Ovary (tissue), 9 donors: ENCODE measurements around the gene DRD5. TPM values are rescaled to one million over a fixed set of nuclear protein-coding genes. Genes with fewer than 3 reads are reported as not detected.

ENCODE experiments used
- DNase-seq, 5 donors: peaks; one replicate each; pipeline ENCODE4 v3.0.0-alpha.2; 2019 to 2020
- H3K27ac ChIP-seq, 2 donors: fragments of 200-600 bp; one replicate each; pipeline versions ENCODE4 v1.5.1 to v1.8.0; 2019 to 2022
- H3K27me3 ChIP-seq: fragments of 200-600 bp; one replicate; pipeline ENCODE4 v1.8.0; 2022
- H3K36me3 ChIP-seq: fragments of 200-600 bp; sonication (generic); one replicate; pipeline ENCODE4 v1.5.1; 2019
- H3K4me1 ChIP-seq: one replicate; pipeline ENCODE4 v1.8.1; 2013; ENCODE audit warnings: mild to moderate bottlenecking, moderate library complexity; ENCODE audit not compliant: insufficient read depth
- H3K4me3 ChIP-seq: fragments of 200-600 bp; sonication (generic); one replicate; pipeline ENCODE4 v1.5.1; 2017
- H3K9me3 ChIP-seq, 2 donors: fragments of 200-600 bp in 1 of 2; sonication (generic) in 1 of 2; one replicate each; pipeline versions ENCODE4 v1.5.1 to v1.8.1; 2013 to 2019; ENCODE audit warnings: mild to moderate bottlenecking in 1 of 2, moderate library complexity in 1 of 2
- CTCF ChIP-seq, 3 donors: fragments of 450-650 bp in 2 of 3; fragments of 200-600 bp in 1 of 3; IDR thresholded peaks; one replicate each; pipeline versions ENCODE4 v1.5.1 to v1.8.0; 2016 to 2022; ENCODE audit warnings: antibody characterized with exemption in 3 of 3, mild to moderate bottlenecking in 1 of 3
- EP300 ChIP-seq: sonication (generic); formaldehyde crosslinking; IDR thresholded peaks from one replicate; pipeline ENCODE4 v1.6.1; 2017; ENCODE audit warnings: antibody characterized with exemption
- POLR2A ChIP-seq: fragments of 450-650 bp; IDR thresholded peaks from one replicate; pipeline ENCODE4 v1.6.1; 2017; ENCODE audit warnings: antibody characterized with exemption, mild to moderate bottlenecking, moderate library complexity
- WGBS, 3 donors: extraction: QIAGEN DNeasy Blood & Tissue Kit in 1 of 3; methylation state at CpG; one replicate each; pipeline versions ENCODE4 v1.1.5 to v1.1.7; 2013 to 2017; 5-methylcytosine and 5-hydroxymethylcytosine counted together
- intact Hi-C, 4 donors: fragments of 100-400 bp; cut with DNase I; formaldehyde crosslinking; loops; one replicate each; pipeline versions ENCODE4 v1.11.0 to v1.15.1; 2022 to 2023
- polyA plus RNA-seq, 2 donors: library from polyadenylated mRNA; stranded (reverse); fragments of 200-250 nt in 1 of 2; fragments of 350-450 nt in 1 of 2; fragmentation: Illumina TruSeq in 1 of 2; extraction: RNeasy Lipid Tissue Mini Kit (QIAGEN cat#74804) in 1 of 2; gene quantifications; one replicate each; pipeline ENCODE4 v1.2.3, GENCODE V29; 2013 to 2014
- total RNA-seq, 7 donors: library from RNA; depleted of rRNA in 2 of 7; stranded (reverse); fragments of >200 nt in 2 of 7; fragmentation: NEBNext Ultra II Directional in 3 of 7; extraction: Animal tissue kit (Norgen Biotek cat#: 25700) in 3 of 7; gene quantifications; one replicate each; pipeline versions ENCODE4 v1.1.0 to v1.2.4, GENCODE V29; 2016 to 2023
- donor health status: DM: no; HTN: no; CAD: no; lungs with moderate emphysema.
- donor health status: DM: no; HTN: no; CAD: no.
- donor health status: Bipolar disorder and iron deficiency.
- donor health status: DM: yes; HTN: yes; CAD: no.
- donor health status: DM: no; HTN: no; CAD: no.
- donor health status: DM: yes; HTN: yes; CAD: no.

DRD5 gene
- total and polyA plus RNA-seq, 9 donors, result 0.12 TPM; not detected in 8

- Histone ChIP-seq H3K36me3 (no peaks in the 10 kb centered on the region), H3K27me3 (peaks cover 2% of the 10 kb centered on the region), H3K27ac (no peak overlapping the region), H3K4me1 (no peaks in the 10 kb centered on the region), H3K4me3 (no peak overlapping the region), H3K9me3 (no peaks in the 10 kb centered on the region)
- TF ChIP-seq CTCF (IDR thresholded peaks at IDR 0.05) (no peak), POLR2A (no peak), EP300 (no peak)
- WGBS, 3 donors, result 32 to 73% (median 65%) methylated on average over 30 to 32 of the region's 32 CpGs
- DNase-seq, result no peak
- intact Hi-C loops, result no loop called here
Measured at GRCh38 chr4:9758641-9759317, 22.7 kb upstream of the DRD5 start.

- peak; percentile 49 to 68 (median 52) for DNase-seq
- intact Hi-C loops, result loop anchor here (5.0 to 10.0 kb wide), 5 partner anchors 249 to 782 kb away; no protein-coding TSS in a partner anchor
- Histone ChIP-seq H3K9me3 (no peaks in the 10 kb centered on the region), H3K27ac (no peak overlapping the region), H3K36me3 (no peaks in the 10 kb centered on the region), H3K4me3 (no peak overlapping the region), H3K27me3 (peaks cover 2% of the 10 kb centered on the region), H3K4me1 (no peaks in the 10 kb centered on the region)
- TF ChIP-seq EP300 (no peak), CTCF (IDR thresholded peaks at IDR 0.05) (peak in 2 of 3 donors; percentile 50 to 76)
- 27 to 33% (median 30%) methylated on average over 11 of the region's 11 CpGs for WGBS, 3 donors
Measured at GRCh38 chr4:9762823-9763475, 18.5 kb upstream of the DRD5 start.

- Histone ChIP-seq H3K9me3 (no peaks in the 10 kb centered on the region), H3K27me3 (peaks cover 2% of the 10 kb centered on the region), H3K36me3 (no peaks in the 10 kb centered on the region), H3K27ac (no peak overlapping the region), H3K4me1 (no peaks in the 10 kb centered on the region), H3K4me3 (no peak overlapping the region)
- WGBS, 3 donors, result 80 to 95% (median 93%) methylated on average over 5 of the region's 5 CpGs
- intact Hi-C loops, result loop anchor here (5.0 to 10.0 kb wide), 5 partner anchors 248 to 781 kb away; no protein-coding TSS in a partner anchor
- no peak for DNase-seq
- no peak for TF ChIP-seq POLR2A
- TF ChIP-seq EP300, result no peak
- no peak for TF ChIP-seq CTCF (IDR thresholded peaks at IDR 0.05)
Measured at GRCh38 chr4:9764155-9764696, 17.2 kb upstream of the DRD5 start.

GRCh38 chr4:9765091-9765490 is 16.3 kb upstream of the DRD5 start:
- intact Hi-C loops, result loop anchor here in 2 of 4 donors (10.0 kb wide), 3 partner anchors 250 to 780 kb away; no protein-coding TSS in a partner anchor
- no peak for TF ChIP-seq POLR2A
- no peak for TF ChIP-seq EP300
- no peak for TF ChIP-seq CTCF (IDR thresholded peaks at IDR 0.05)
- Histone ChIP-seq H3K36me3 (no peaks in the 10 kb centered on the region), H3K27ac (no peak overlapping the region), H3K27me3 (no peaks in the 10 kb centered on the region), H3K9me3 (no peaks in the 10 kb centered on the region), H3K4me3 (no peak overlapping the region), H3K4me1 (no peaks in the 10 kb centered on the region)
- DNase-seq, result no peak
- 35 to 45% (median 41%) methylated on average over 9 of the region's 9 CpGs for WGBS, 3 donors
